IPS DF 6.9 (cell line): ENCODE results near the gene ARHGDIB.

ENCODE experiments used
- DNase-seq: peaks from one replicate; pipeline ENCODE4 v3.0.0-alpha.2; 2013; ENCODE audit warnings: low read depth, low spot score
- H3K27ac ChIP-seq: one replicate; pipeline ENCODE4 v1.5.1; 2013; ENCODE audit warnings: low read length, control low read depth
- H3K27me3 ChIP-seq: 2 replicates; pipeline ENCODE4 v1.6.1; 2013; ENCODE audit warnings: mild to moderate bottlenecking, low read length; ENCODE audit not compliant: control insufficient read depth, insufficient read depth
- H3K36me3 ChIP-seq: 2 replicates; pipeline ENCODE4 v1.6.1; 2013; ENCODE audit warnings: low read length; ENCODE audit not compliant: control insufficient read depth, insufficient read depth
- H3K4me1 ChIP-seq: 2 replicates; pipeline ENCODE4 v1.6.1; 2013; ENCODE audit warnings: low read length; ENCODE audit not compliant: control insufficient read depth, insufficient read depth
- H3K4me3 ChIP-seq: 2 replicates; pipeline ENCODE4 v1.5.1; 2013; ENCODE audit warnings: mild to moderate bottlenecking, low read length
- H3K9me3 ChIP-seq: 2 replicates; pipeline ENCODE4 v1.6.1; 2013; ENCODE audit warnings: low read length, inconsistent platforms; ENCODE audit not compliant: control insufficient read depth, insufficient read depth
- WGBS: extraction: QIAGEN DNeasy Blood & Tissue Kit; methylation state at CpG from one replicate; pipeline ENCODE4 v1.1.7; 2013; ENCODE audit warnings: mixed read lengths, missing lambda C conversion rate; ENCODE audit not compliant: insufficient read length, insufficient coverage; 5-methylcytosine and 5-hydroxymethylcytosine counted together

The ARHGDIB gene

DNA sequence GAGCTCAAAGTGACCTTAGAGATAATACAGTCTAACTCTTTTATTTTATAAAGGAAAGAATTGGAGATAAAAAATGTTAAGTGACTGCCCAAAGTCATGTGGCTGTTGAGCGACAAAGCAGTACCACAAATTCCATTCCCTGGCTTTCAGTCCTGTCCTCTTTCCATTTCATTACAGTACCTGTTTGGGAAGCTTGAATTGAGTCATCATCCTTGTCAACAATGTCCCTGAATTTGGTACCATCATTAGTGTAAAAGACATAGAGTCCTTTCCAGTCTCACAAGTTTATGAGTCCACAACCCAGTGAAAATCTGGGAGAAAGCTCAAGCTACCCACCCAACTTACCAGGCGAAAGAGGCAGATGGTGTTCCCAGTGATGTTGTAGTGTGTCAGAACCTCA lies 26.9 kb downstream of the ARHGDIB start:
- H3K4me1 ChIP-seq: no peaks in the 10 kb centered on the region
- H3K4me3 ChIP-seq: no peak overlapping the region
- no peaks in the 10 kb centered on the region for H3K9me3 ChIP-seq
- no peaks in the 10 kb centered on the region for H3K36me3 ChIP-seq
- no peak overlapping the region for H3K27ac ChIP-seq
- no peaks in the 10 kb centered on the region for H3K27me3 ChIP-seq
- no CpG with 5 or more reads among the region's 2 CpGs for WGBS
- DNase-seq: no peak

DNA sequence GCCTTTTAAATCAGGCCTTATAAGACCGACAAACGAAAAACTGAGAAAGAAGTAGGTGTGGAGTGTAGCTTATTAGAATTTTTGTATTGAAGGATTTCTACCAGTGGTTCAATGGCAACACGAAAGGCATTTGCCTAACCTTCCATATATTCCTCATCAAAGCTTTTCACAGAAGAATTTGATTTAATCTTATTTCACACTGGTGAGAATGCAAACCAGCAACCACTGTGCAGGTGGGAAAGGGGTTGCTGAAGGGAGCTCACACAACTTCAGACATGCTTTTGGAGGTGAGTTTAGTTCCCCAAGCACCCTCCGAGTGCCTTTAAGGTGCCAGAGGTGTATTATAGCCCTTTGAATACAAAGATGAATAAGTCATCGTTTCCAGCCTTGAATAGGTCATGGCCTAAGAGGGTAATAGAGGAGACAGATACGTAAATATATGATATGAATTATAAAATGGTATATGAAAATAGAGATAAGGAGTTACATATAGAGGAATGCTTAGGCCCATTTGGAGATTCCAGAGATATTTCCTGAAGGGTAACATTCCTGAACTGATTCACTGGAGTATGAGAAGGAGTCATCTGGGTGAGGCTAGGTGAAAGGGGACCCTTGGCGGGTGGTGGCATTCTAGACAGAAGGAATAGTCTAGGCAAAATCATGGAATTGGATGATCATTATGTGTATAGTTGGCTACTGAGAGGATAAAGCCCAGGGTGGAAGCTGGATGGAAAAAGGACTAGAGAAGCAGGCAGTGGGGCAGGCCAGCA lies 29.4 kb downstream of the ARHGDIB start:
- 100% methylated on average over 1 of the region's 7 CpGs for WGBS
- Histone ChIP-seq H3K27ac (no peak overlapping the region), H3K4me1 (peaks cover 3% of the 10 kb centered on the region; the same call in 1 of the 2 replicates)

DNA sequence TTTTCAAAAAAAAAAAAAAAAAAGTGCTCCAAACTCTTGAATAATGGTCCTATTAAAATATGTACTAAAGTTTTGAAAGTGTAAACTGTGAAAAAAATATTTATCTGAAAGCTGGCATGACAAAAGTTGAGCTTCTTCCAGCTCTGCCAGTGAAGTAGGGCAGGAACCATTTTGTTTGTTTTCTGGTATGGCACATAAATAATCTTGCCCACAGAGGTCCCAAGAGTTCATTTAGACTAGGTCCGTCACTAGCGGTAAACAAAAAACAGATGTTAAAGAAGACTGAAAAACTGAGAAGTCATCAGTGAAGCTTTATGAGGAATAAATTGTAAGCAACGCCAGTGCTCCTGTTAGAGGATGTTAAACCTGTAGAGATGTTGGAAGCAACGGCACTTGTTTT lies 30.0 kb downstream of the ARHGDIB start:
- WGBS: no CpG with 5 or more reads among the region's 4 CpGs
- H3K9me3 ChIP-seq: no peaks in the 10 kb centered on the region

More for the DNA sequence above, 29.4 kb downstream of the ARHGDIB start:
- Histone ChIP-seq H3K4me3 (no peak overlapping the region), H3K9me3 (no peaks in the 10 kb centered on the region), H3K36me3 (no peaks in the 10 kb centered on the region), H3K27me3 (no peaks in the 10 kb centered on the region)
- DNase-seq: no peak

DNA sequence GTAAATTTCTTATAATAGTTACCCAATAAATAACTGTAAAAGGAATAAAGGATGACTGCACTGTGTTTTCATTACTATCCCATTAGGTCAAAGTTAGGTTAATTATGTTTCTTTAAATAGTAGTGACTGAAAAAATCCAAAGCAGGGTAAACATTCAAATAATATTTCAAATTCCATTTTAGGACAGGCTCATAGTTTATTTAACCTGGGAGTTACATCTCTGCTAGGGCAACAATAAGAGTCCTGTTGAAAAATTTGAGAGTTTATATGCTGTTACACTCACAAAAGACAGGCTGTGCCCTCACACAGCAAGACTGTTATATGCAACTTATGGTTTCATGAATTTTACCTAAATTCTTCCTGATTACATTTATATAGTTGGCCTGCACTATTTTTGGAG lies 31.1 kb downstream of the ARHGDIB start:
- no peaks in the 10 kb centered on the region for H3K9me3 ChIP-seq
- H3K4me1 ChIP-seq: peaks cover 3% of the 10 kb centered on the region; the same call in 1 of the 2 replicates

More for the DNA sequence above, 30.0 kb downstream of the ARHGDIB start:
- H3K27me3 ChIP-seq: no peaks in the 10 kb centered on the region
- no peak overlapping the region for H3K27ac ChIP-seq
- peaks cover 3% of the 10 kb centered on the region; the same call in 1 of the 2 replicates for H3K4me1 ChIP-seq
- H3K4me3 ChIP-seq: no peak overlapping the region
- H3K36me3 ChIP-seq: no peaks in the 10 kb centered on the region
- no peak for DNase-seq

DNA sequence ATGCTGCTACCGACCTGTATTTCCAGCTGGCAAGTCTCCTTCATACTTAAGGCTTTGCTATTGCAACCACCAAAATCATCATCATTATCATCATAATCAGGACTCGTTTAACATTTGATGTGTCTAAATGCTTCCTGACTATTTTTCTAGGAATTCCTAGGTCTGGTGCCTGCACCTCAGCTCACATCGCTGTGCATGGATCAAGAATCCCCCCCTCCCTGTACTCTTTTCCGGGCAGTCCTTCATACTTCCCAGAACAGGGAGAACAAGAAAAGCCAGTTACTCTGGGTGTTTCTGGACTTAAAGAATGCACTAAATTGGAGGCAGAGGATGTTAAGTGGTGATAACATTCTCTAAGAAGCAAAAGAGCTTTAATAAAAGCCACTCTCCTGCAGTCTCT lies 32.5 kb downstream of the ARHGDIB start:
- Histone ChIP-seq H3K27ac (no peak overlapping the region), H3K27me3 (no peaks in the 10 kb centered on the region), H3K36me3 (no peaks in the 10 kb centered on the region), H3K4me3 (no peak overlapping the region), H3K9me3 (no peaks in the 10 kb centered on the region), H3K4me1 (peaks cover 3% of the 10 kb centered on the region; the same call in 1 of the 2 replicates)
- WGBS: no CpG with 5 or more reads among the region's 4 CpGs
- no peak for DNase-seq

More for the DNA sequence above, 31.1 kb downstream of the ARHGDIB start:
- Histone ChIP-seq H3K36me3 (no peaks in the 10 kb centered on the region), H3K4me3 (no peak overlapping the region), H3K27me3 (no peaks in the 10 kb centered on the region), H3K27ac (no peak overlapping the region)
- no peak for DNase-seq

DNA sequence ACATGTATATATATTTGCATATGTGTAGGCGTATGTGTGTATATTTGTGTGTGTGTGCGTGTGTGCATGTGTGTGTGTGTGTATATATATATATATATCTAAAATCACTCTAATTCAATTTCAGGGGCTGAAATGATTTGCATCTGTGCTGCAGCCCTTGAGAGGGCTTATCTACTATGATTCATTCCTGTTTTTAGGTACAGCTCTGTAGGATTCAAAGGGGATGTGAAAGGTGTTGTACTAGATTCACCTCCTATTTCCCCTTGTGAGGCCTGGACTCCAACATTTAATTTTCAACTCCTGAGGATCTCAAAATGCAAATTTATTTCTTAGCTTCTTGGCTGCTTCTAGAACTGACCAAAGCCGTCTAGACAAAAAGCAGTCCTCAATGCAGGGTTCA lies 34.1 kb downstream of the ARHGDIB start:
- H3K27me3 ChIP-seq: no peaks in the 10 kb centered on the region
- H3K4me3 ChIP-seq: no peak overlapping the region
- WGBS: no CpG with 5 or more reads among the region's 3 CpGs
- H3K9me3 ChIP-seq: no peaks in the 10 kb centered on the region
- no peak for DNase-seq
- no peaks in the 10 kb centered on the region for H3K36me3 ChIP-seq
- H3K27ac ChIP-seq: no peak overlapping the region
- H3K4me1 ChIP-seq: peaks cover 3% of the 10 kb centered on the region; the same call in 1 of the 2 replicates

DNA sequence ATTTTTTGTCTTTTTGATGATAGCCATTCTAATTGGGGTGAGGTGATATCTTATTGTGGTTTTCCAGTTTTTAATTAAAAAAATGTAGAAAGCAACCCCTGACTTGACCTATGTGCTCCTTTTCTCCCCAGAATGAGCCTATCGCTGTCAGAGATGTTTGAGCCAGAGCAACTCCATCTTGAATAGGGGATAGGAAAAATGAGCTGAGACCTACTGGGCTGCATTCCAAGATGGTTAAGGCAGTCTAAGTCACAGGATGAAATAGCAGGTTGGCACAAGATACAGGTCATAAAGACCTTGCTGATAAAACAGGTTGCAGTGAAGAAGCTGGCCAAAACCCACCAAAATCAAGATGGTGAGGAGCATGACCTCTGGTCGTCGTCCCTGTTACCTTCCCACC lies 36.9 kb downstream of the ARHGDIB start:
- Histone ChIP-seq H3K27ac (no peak overlapping the region), H3K27me3 (no peaks in the 10 kb centered on the region), H3K4me3 (no peak overlapping the region), H3K4me1 (peaks cover 3% of the 10 kb centered on the region; the same call in 1 of the 2 replicates), H3K9me3 (no peaks in the 10 kb centered on the region), H3K36me3 (no peaks in the 10 kb centered on the region)
- no CpG with 5 or more reads among the region's 3 CpGs for WGBS
- DNase-seq: no peak

DNA sequence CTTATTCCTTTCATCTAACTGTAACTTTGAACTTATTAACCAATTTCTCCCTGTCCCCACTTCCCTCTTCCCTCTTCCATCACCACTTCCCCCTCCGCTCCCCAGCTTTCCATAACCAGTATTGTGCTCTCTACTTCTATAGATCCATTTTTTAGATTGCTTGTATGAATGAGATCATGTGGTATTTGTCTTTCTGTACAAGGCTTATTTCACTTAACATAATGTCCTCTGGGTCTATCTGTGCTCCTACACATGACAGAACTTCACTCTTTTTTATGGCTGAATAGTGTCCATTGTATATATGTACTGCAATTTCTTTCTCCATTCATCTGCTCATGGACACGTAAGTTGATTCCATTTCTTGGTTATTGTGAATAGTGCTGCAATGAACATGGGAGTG lies 37.5 kb downstream of the ARHGDIB start:
- Histone ChIP-seq H3K27ac (no peak overlapping the region), H3K27me3 (no peaks in the 10 kb centered on the region), H3K36me3 (no peaks in the 10 kb centered on the region), H3K4me1 (peaks cover 2% of the 10 kb centered on the region; the same call in 1 of the 2 replicates), H3K9me3 (no peaks in the 10 kb centered on the region), H3K4me3 (no peak overlapping the region)
- DNase-seq: no peak
- WGBS: 100% methylated on average over 1 of the region's 2 CpGs

DNA sequence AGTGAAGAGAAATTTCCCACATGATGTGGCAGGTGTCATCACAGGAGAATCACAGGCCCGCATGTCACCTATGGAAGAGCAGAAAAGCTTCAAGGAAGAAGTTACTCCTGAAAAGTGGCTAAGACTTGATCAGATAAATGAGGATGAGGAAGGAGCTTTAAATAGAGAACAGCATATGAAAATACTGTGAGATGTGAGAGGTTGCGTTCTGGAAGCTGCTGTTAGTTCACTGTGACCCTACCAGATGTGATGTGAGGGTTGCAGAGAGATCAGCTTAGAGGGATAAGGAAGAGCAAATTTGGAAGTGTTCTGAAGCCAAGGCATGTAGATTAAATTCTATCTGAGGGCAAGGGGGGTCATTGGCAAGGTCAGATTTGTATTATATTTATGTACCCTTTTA lies 40.2 kb downstream of the ARHGDIB start:
- Histone ChIP-seq H3K4me1 (no peaks in the 10 kb centered on the region), H3K9me3 (no peaks in the 10 kb centered on the region), H3K36me3 (no peaks in the 10 kb centered on the region), H3K27me3 (no peaks in the 10 kb centered on the region), H3K27ac (no peak overlapping the region), H3K4me3 (no peak overlapping the region)
- WGBS: no CpG with 5 or more reads among the region's 2 CpGs
- DNase-seq: no peak

DNA sequence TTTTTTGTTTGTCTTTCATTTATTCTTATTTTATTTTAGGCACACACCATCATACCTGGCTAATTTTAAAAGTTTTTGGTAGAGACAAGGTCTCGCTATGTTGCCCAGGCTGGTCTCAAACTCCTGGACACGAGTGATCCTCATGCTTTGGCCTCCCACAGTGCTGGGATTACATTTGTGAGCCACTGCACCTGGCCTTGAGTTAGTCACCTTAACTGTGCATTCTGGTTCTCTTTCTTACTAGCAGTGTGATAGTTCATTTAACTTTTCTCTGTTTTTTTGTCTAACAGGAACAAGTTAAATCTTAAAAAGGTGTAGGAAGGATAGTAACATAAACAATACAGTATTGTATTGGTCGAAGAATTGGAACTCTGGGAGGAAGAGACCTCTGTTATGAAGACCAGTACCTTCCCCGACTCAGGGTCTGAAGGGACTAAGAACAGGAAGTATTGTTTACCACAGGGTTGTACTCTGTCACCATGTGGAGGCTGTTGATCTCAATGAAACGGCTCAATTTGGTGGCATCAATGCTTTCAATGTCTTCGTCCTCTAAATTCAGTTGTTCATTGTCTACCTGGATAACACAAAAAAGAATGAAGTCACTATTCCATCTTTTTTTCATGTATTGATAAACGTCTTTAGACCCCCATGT lies 40.8 kb downstream of the ARHGDIB start:
- WGBS: no CpG with 5 or more reads among the region's 7 CpGs
- Histone ChIP-seq H3K27me3 (no peaks in the 10 kb centered on the region), H3K4me3 (no peak overlapping the region), H3K27ac (no peak overlapping the region), H3K36me3 (no peaks in the 10 kb centered on the region), H3K4me1 (no peaks in the 10 kb centered on the region), H3K9me3 (no peaks in the 10 kb centered on the region)
- no peak for DNase-seq

DNA sequence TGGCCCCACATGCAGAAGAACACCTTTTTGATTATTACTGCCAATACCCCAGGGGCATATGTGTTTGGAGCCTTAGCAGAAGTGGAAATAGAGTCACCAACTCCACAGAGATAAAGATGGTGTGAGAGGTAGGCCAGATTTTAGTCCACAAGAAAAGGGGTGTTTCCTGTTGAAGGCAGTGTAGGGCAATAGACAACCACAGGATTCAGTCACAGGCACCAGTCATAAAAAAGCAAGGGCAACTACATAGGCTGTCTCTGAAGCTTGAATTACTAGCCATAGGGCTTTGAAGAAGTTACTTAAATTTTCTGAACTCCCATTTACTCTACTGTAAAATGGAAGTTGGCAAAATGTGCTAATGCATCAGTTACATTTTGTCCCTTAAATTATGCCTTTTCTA lies 41.9 kb downstream of the ARHGDIB start:
- DNase-seq: no peak
- H3K4me1 ChIP-seq: no peaks in the 10 kb centered on the region
- H3K27me3 ChIP-seq: no peaks in the 10 kb centered on the region
- no peak overlapping the region for H3K4me3 ChIP-seq
- H3K27ac ChIP-seq: no peak overlapping the region
- no peaks in the 10 kb centered on the region for H3K9me3 ChIP-seq
- H3K36me3 ChIP-seq: no peaks in the 10 kb centered on the region
